Common myeloid progenitor, CD34-positive (primary cell): ENCODE measurements around the gene BCL6.
A peak's percentile ranks its signal among the peaks of the same experiment; 100 is the strongest.

Experiments
- CTCF ChIA-PET: fragments of 350-600 bp; sonication (Branson Sonifier 250); formaldehyde crosslinking; loops from one replicate; lab custom pipeline; 2021; ENCODE audit warnings: antibody characterized with exemption; lab: Charles Lee
- POLR2A ChIA-PET: fragments of 350-600 bp; sonication (Branson Sonifier 250); formaldehyde crosslinking; loops from one replicate; lab custom pipeline; 2021; ENCODE audit warnings: antibody characterized with exemption; lab: Charles Lee
- DNase-seq, 3 donors: peaks; one replicate each; pipeline versions ENCODE4 v3.0.0 to v3.0.0-alpha.2; 2013
- H3K27ac ChIP-seq, 2 experiments: 1 replicate in 1 of 2; 2 replicates in 1 of 2; pipeline ENCODE4 v1.7.0; 2013; ENCODE audit warnings: inconsistent platforms in 2 of 2, low read length in 2 of 2, mild to moderate bottlenecking in 2 of 2, low read depth in 1 of 2, moderate library complexity in 1 of 2; ENCODE audit not compliant: severe bottlenecking in 2 of 2, insufficient read depth in 1 of 2, poor library complexity in 1 of 2
- H3K27me3 ChIP-seq, 5 experiments: replicated peaks in 2 of 5; 1 replicate in 3 of 5; 2 replicates in 2 of 5; pipeline versions ENCODE4 v1.6.1 to v1.7.0; 2013; ENCODE audit warnings: low read length in 4 of 5, mild to moderate bottlenecking in 2 of 5, moderate library complexity in 2 of 5, inconsistent platforms in 1 of 5; ENCODE audit not compliant: insufficient read depth in 5 of 5, control insufficient read depth in 4 of 5
- H3K36me3 ChIP-seq, 4 experiments: 1 replicate in 2 of 4; 2 replicates in 2 of 4; pipeline versions ENCODE4 v1.6.1 to v1.7.0; 2013; ENCODE audit warnings: low read length in 3 of 4, control low read depth in 1 of 4, mild to moderate bottlenecking in 1 of 4; ENCODE audit not compliant: control insufficient read depth in 4 of 4, insufficient read depth in 4 of 4
- H3K4me1 ChIP-seq, 4 experiments: 1 replicate in 3 of 4; 2 replicates in 1 of 4; pipeline versions ENCODE4 v1.6.1 to v1.7.1; 2013; ENCODE audit warnings: low read length in 3 of 4, mild to moderate bottlenecking in 3 of 4, control low read depth in 1 of 4, inconsistent platforms in 1 of 4, moderate library complexity in 1 of 4; ENCODE audit not compliant: control insufficient read depth in 4 of 4, insufficient read depth in 4 of 4; ENCODE audit errors: control extremely low read depth in 1 of 4
- H3K4me3 ChIP-seq, 7 experiments: 1 replicate in 4 of 7; 2 replicates in 3 of 7; pipeline versions ENCODE4 v1.5.1 to v1.7.0; 2013; ENCODE audit warnings: mild to moderate bottlenecking in 7 of 7, low read length in 6 of 7, moderate library complexity in 6 of 7, inconsistent platforms in 2 of 7, low read depth in 2 of 7, control low read depth in 1 of 7; ENCODE audit not compliant: insufficient read depth in 4 of 7, control insufficient read depth in 1 of 7; ENCODE audit errors: extremely low read depth in 1 of 7
- H3K9me3 ChIP-seq, 5 experiments: 1 replicate in 4 of 5; 2 replicates in 1 of 5; pipeline versions ENCODE4 v1.6.1 to v1.7.1; 2013; ENCODE audit warnings: low read length in 4 of 5, mild to moderate bottlenecking in 2 of 5, inconsistent platforms in 1 of 5, low read depth in 1 of 5, moderate library complexity in 1 of 5; ENCODE audit not compliant: control insufficient read depth in 4 of 5, insufficient read depth in 2 of 5; ENCODE audit errors: control extremely low read depth in 1 of 5
- WGBS: methylation state at CpG from one replicate; pipeline ENCODE4 v1.1.5; 2013; ENCODE audit not compliant: insufficient coverage; 5-methylcytosine and 5-hydroxymethylcytosine counted together

BCL6 gene

DNA sequence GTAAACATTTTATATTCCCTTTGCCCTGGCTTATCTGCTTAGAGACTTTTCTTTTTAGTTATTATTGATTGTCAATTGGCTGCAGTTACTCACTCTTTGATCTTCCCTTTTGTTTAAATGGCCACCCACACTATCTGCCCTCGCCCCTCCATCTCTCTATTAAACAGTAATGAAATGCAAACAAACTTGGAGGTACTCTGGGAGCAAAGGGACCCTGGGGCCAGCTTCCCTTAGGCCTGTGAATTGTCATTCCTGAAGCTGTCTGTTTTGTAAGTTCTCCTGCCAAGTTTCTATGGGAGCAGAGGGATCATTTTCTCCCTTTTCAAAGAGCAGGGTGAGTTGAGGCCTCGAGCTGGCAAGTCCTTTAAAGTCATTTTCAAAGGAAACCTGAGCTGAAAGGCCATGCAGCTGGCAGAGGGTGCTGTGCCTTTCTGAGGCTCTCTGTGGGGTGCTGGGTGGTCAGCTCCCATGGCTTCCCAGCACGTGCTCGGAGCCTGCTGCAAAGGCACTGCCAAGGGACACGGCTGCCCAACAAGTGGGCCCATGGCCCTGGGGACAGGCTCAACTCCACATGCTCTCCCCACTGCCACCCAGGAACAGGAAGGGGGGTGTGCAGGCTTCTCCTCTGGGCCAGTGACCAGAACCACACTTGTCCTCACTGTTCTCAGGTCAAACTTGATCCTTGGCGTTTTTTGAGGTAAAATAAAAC is 25.5 kb downstream of the BCL6 start:
- peaks cover 2 to 11% (median 4%) of the 10 kb centered on the region in 4 experiments for H3K36me3 ChIP-seq
- ChIA-PET POLR2A (no interaction called here), CTCF (interaction anchor here (0.9 to 11.0 kb wide), 6 partner anchors 15 to 414 kb away, joined by 3 to 99 read pairs (median 4); no protein-coding TSS in a partner anchor)
- no peaks in the 10 kb centered on the region for H3K9me3 ChIP-seq
- no peaks in the 10 kb centered on the region for H3K4me1 ChIP-seq
- H3K4me3 ChIP-seq, result no peak overlapping the region
- no peaks in the 10 kb centered on the region for H3K27me3 ChIP-seq
- no peak for DNase-seq
- no peak overlapping the region for H3K27ac ChIP-seq
- WGBS, result 97% methylated on average over 4 of the region's 6 CpGs

GRCh38 chr3:187718802-187719201 is 26.5 kb downstream of the BCL6 start:
- 89% methylated on average over 4 of the region's 5 CpGs for WGBS
- POLR2A ChIA-PET, result no interaction called here
- DNase-seq, result no peak
- H3K9me3 ChIP-seq, result no peaks in the 10 kb centered on the region
- CTCF ChIA-PET, result interaction anchor here (0.9 to 11.0 kb wide), 9 partner anchors 9 to 413 kb away, joined by 3 to 99 read pairs (median 3); no protein-coding TSS in a partner anchor
- H3K4me3 ChIP-seq, result no peak overlapping the region
- H3K27me3 ChIP-seq, result no peaks in the 10 kb centered on the region
- no peak overlapping the region for H3K27ac ChIP-seq
- peaks cover 0 to 6% (median 1%) of the 10 kb centered on the region in 4 experiments for H3K36me3 ChIP-seq
- no peaks in the 10 kb centered on the region for H3K4me1 ChIP-seq

GRCh38 chr3:187717572-187717971 is 27.7 kb downstream of the BCL6 start:
- CTCF ChIA-PET, result interaction anchor here (0.6 to 11.0 kb wide), 6 partner anchors 11 to 1434 kb away, joined by 3 to 99 read pairs (median 3); no protein-coding TSS in a partner anchor

DNA sequence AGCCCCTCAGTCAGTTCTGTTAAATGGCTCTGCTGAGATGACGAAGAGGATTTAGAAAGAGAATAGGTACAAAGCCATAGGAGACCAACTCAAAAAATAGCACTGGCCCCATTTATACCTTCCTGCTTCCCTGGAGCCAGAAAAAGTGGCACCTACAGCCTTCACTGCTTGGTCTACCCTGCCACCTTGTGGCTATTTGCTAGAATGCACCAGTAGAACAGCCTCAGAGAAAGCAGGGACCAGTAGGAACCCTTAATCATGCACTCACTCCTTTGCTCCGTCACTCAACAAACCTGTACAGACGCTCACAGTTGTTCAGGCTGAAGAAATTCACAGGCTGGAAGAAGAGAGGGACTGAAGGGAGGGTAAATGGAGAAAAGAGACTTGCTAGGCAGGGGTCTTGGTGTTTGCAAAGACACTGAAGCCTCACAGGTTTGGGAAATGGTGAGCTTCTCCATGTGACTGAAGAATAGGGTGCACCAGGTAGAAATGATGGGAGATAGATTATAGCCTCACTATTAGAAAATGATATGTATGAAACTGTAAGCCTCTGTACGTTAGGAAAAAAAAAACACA is 30.8 kb downstream of the BCL6 start:
- Histone ChIP-seq H3K36me3 (no peaks in the 10 kb centered on the region), H3K4me1 (no peaks in the 10 kb centered on the region), H3K9me3 (no peaks in the 10 kb centered on the region), H3K27me3 (no peaks in the 10 kb centered on the region), H3K27ac (no peak overlapping the region), H3K4me3 (no peak overlapping the region)
- WGBS, result no CpG with 5 or more reads among the region's 4 CpGs
- ChIA-PET POLR2A (no interaction called here), CTCF (interaction anchor here (1.6 to 11.0 kb wide), 9 partner anchors 12 to 1239 kb away, joined by 5 to 99 read pairs (median 8); partner anchors contain the start of gene RTP2)
- peak; percentile 67 to 86 (median 78) for DNase-seq

More at GRCh38 chr3:187717572-187717971, 27.7 kb downstream of the BCL6 start:
- H3K9me3 ChIP-seq, result no peaks in the 10 kb centered on the region
- no peak overlapping the region for H3K4me3 ChIP-seq
- no peak for DNase-seq
- no peak overlapping the region for H3K27ac ChIP-seq
- H3K4me1 ChIP-seq, result no peaks in the 10 kb centered on the region
- H3K36me3 ChIP-seq, result peaks cover 0 to 4% (median under 1%) of the 10 kb centered on the region in 4 experiments
- WGBS, result 86% methylated on average over 1 of the region's 1 CpG
- POLR2A ChIA-PET, result interaction anchor here (0.6 kb wide), 1 partner anchor 40 kb away, joined by 3 read pairs; no protein-coding TSS in a partner anchor
- H3K27me3 ChIP-seq, result no peaks in the 10 kb centered on the region

GRCh38 chr3:187713504-187713903 is 31.8 kb downstream of the BCL6 start:
- WGBS, result 100% methylated on average over 1 of the region's 2 CpGs
- Histone ChIP-seq H3K9me3 (no peaks in the 10 kb centered on the region), H3K36me3 (no peaks in the 10 kb centered on the region), H3K4me3 (no peak overlapping the region), H3K27me3 (no peaks in the 10 kb centered on the region), H3K27ac (no peak overlapping the region), H3K4me1 (no peaks in the 10 kb centered on the region)
- POLR2A ChIA-PET, result no interaction called here
- DNase-seq, result peak; percentile 29 to 64 (median 58)
- CTCF ChIA-PET, result interaction anchor here (1.6 to 11.0 kb wide), 6 partner anchors 11 to 493 kb away, joined by 6 to 99 read pairs (median 8); partner anchors contain the start of gene RTP2

- H3K4me3 ChIP-seq, result no peak overlapping the region
- ChIA-PET POLR2A (no interaction called here), CTCF (interaction anchor here (2.4 kb wide), 1 partner anchor 30 kb away, joined by 8 read pairs; no protein-coding TSS in a partner anchor)
- H3K9me3 ChIP-seq, result no peaks in the 10 kb centered on the region
- WGBS, result 94% methylated on average over 2 of the region's 4 CpGs
- no peak overlapping the region for H3K27ac ChIP-seq
- no peak for DNase-seq
- H3K27me3 ChIP-seq, result no peaks in the 10 kb centered on the region
- H3K36me3 ChIP-seq, result no peaks in the 10 kb centered on the region
- H3K4me1 ChIP-seq, result no peaks in the 10 kb centered on the region
Measured at GRCh38 chr3:187709155-187709554, 36.1 kb downstream of the BCL6 start.

DNA sequence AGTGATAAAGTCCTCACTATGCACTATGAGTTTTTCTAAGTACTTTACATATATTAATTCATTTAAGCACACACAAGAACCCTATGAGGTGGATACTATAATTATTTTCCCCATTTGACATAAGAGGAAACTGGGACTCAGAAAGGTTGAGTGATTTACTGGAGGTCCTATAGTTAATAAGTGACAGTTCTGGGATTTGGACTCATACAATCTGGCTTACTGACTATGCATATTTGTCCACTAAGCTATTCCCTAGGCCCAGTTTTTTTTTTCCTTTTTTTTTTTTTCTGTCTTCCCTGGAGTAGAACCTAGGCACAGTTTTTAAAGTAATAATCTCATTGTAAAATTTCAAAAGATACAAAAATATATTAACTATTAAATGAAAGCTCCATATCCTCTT is 36.6 kb downstream of the BCL6 start:
- no peaks in the 10 kb centered on the region for H3K27me3 ChIP-seq
- ChIA-PET POLR2A (no interaction called here), CTCF (interaction anchor here (2.4 kb wide), 1 partner anchor 30 kb away, joined by 8 read pairs; no protein-coding TSS in a partner anchor)
- no peak overlapping the region for H3K27ac ChIP-seq
- no peak overlapping the region for H3K4me3 ChIP-seq
- no peaks in the 10 kb centered on the region for H3K4me1 ChIP-seq
- H3K9me3 ChIP-seq, result no peaks in the 10 kb centered on the region
- DNase-seq, result no peak
- no peaks in the 10 kb centered on the region for H3K36me3 ChIP-seq
